Amniotic stem cell (primary cell): Measurements from ENCODE around the gene CFAP299.

Experiments
- DNase-seq: peaks from one replicate; lab custom pipeline; 2025; lab: John Stamatoyannopoulos, UW

CFAP299 gene

DNA sequence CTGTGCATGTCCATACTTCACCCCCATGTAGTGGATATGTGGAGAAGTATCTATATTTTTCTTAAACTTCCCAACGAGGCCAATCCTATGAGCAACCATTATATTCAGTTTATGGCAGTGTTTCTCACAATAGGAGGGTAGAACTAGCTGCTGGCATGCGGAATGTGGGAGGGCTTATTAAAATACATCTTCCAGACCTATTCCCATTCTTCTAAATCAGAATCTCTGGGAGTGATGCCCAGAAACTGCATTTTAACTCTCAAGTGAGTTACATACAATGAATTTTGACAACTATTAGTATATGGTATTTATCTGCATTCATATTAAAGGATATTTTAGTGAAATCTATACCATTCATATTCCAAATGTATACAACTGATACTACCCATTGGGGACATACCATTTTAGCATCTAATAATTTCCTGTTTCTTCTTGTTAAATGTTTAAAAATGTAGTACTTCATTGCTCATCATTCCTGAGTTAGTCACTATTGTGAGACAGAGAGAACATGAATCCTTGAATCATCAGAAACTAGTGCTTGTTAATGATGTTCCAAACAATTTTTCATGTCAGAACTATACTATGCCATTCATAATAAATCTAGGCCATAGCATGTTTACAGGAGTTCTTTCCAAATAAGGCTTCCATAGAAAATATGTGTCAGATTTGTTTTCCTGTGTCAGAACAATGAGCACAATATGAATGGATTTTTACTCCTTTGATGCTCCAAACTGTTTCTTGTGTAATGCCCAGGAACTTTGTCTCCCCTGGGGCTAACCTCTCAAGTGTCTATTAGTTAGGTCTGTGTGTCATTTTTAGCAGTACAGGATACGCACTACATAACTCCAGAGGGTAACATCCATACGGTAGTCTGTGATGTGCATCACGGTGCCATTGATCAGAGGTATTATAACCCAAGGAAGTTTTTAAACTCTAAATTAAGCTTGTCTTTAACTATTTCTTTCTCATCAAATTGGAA, 496.1 kb downstream of the CFAP299 start:
- no peak for DNase-seq

DNA sequence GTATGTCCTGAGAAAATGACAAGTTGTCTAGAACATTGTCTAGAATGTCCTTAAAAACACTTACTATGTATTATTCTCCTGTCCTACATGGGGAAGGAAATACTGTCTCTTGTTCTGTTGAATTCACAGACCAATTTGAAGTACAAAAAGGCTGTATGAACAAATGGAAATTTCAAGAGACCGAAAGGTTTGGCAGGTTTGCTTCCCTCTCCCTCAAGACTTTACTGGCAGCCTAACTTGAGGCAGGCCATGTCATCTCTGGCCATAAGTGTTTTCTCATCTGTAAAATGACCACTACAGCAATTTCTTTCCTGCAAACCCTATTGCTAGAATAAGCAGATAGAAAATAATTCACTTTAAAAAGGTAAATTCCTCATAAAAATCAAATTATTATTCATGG, 503.8 kb downstream of the CFAP299 start:
- DNase-seq = no peak

DNA sequence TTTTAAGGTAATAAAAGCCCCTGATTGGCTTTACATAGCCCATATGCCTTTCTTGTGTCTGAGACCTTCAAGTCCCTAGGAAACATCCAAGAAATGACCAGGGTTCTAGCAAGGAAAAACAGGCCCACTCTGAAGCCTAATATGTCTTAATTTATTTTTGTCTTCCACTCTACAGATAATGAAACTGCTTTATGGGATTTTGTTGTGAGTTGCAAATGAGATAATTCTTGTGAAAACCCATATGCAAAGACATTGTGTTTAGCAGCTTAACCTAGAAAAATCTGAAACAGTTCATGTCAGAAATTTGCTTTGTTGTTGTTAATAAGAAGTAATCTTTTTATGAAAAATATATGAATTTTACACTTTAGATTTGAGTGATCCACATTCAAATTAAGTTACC, 504.3 kb downstream of the CFAP299 start:
- no peak for DNase-seq

DNA sequence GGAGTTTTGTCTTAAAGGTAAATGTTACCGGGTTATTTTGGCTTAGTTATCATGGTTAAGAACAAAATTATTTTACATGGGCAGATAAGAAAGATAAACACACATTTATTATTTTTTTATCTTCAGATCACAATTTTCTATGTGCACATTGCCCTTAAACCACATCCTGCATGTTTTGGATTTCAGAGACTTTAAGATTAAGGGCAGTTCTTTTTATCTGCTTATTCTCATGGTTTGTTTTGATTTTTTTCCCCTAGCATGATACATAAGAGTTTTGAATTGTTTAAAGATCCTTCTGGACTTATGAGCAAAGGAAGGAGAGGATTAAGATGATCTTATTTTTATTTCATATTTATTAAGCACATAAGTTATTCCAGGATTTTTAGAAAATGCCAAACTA, 504.9 kb downstream of the CFAP299 start:
- no peak for DNase-seq

DNA sequence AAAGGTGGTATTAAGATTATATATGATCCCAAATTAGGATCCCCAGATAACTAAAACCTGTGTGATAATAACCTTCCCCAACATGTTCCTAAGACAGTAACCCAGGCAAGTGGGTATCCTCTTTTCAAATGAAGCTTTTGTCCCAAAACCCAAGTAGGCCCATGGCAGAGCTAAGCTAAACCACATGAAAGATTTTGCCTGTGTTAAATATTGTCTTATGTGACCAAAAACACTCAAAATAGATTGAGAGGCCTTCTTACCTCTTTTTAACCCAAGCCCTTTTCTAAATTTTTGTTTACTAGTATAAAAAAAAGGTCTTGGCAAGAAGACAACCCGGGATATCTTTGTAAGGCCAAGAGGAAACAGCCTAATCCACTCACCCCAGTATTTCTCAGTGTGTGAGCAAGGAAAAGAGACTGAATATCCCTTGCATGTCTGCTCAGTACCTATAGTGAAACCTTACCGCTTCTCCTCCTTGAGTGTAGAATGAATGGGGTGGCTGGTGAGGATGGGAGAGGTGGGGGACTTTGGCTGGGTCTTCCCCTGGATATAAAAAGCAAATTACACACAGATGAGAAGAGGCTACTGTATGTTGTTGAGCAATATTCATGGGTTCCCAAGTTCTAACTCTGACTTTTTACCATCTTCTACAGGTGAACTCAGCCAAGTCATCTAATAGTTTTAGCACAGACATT, 506.2 kb downstream of the CFAP299 start:
- DNase-seq = no peak

DNA sequence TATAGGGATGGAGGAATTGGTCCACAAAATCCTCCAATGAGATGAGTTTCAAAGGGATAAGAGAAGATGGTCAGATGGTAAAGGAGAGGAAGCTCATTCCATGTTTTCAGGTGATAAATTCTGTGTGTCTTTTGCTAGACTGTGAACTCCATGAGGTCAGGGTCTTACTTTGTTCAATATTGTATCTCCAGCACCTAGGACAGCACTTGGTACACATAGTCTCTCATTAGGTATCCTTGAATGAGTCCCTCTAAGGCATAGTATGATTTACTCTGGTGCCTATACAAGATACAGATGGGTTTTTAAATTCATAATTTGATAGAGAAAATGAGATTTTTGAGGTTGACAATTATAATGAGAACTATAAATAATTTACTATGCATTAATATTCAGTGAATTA, 510.7 kb downstream of the CFAP299 start:
- no peak for DNase-seq

DNA sequence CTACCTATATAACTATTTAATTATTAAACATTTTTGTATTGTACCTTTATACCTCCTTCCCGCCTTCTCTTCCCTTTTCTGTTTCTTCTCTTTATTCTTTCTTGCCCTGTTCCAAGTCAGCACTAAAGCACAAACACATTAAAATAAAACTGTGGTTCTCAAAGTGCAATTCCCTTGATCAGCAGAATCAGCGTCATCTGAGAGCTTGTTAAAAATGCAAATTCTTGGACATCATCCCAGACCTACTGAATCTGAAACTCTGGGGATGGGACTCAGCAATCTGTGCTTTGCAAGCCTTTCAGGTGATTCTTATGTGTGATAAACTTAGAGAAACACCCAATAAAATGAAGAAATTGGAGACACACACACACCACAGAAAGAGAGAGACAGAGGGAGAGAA, 516.5 kb downstream of the CFAP299 start:
- DNase-seq = no peak

DNA sequence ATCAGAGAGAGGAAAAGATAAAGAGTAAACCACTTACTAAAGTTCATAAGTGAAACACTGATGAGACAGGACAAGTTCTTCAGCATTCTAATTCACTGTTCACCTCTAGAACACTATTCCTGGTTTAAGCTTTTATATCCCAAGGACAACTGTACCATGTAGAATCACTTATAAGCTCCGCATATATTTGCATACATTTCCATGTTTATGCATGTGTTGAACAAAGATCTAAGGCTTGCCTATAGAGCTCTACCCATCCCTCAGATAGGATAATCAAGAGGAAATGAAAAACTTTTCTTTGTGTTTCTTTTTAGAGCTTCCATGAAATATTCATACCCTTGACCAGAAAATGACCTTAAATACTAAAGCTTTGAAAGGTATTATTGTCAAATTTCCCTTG, 538.0 kb downstream of the CFAP299 start:
- no peak for DNase-seq

DNA sequence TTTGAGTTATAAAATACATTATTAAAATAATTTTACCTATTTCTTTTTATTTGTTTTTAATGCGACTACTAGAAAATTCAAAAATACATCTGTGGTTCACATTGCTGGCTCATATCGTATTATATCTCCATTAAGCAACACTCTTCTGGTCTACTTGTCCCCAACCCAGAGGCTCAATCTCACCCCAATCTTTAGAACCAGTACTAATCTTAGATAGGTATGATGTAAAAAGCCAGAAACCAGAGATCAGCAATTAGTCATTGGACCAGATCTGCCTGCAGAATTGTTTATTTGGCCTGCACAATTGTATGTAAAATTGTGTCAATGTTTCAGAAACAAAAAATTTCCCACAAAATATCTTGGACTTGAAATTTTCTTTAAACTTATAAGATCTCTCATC, 539.4 kb downstream of the CFAP299 start:
- no peak for DNase-seq

DNA sequence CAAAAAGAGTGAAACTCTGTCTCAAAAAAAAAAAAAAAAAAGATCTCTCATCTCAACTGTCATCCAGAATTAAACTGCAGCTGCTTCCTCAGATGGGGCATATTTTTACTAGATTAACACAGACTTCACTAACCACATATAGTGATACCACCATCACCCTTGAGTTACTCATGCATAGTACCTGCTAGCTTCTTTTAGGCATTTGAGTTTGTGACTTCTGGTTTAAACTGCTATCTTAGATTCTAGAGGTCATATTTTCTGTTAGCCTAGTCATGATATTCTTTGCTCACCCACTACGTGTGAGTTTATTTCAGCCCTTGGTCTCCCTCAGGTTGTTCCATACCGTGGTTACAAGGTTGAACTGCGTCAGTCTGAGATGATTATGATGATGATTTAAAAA, 540.1 kb downstream of the CFAP299 start:
- no peak for DNase-seq

DNA sequence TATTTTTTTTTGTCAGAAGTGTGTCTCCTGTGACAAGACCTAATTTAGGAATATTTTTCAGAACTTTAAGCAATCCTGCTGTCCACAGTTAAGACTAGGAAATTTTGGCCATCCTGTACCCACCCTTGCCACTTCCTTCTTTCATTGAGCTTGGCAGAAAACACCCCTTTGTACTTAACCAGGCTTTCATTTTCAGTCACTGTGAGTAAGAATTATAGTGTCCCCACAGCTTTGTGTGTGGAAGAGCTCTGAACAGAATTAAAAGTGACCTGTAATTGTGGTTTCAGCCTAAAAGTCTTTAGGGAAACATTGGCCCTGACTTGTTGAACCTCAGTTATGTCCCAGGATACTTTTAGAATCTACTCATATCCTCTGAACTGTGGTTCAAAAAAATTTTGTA, 541.3 kb downstream of the CFAP299 start:
- DNase-seq = no peak

DNA sequence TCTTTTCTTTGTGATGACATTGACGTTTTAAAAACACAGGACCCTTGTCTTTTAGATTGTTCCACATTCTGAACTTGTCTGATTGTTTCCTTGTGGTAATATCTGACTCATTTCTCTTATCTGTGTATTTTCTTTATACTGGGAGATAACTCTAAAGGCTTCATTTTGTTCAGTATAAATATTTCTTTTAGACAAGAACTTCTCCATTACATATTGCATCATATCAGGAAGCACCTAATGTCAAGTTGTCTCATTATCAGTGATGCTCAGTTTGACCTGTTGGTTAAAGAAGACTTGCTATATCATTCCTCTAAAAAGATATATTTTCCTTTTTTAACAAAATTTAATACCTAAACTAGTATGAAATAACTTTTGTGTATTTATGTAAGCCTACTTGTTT, 542.7 kb downstream of the CFAP299 start:
- DNase-seq = no peak

DNA sequence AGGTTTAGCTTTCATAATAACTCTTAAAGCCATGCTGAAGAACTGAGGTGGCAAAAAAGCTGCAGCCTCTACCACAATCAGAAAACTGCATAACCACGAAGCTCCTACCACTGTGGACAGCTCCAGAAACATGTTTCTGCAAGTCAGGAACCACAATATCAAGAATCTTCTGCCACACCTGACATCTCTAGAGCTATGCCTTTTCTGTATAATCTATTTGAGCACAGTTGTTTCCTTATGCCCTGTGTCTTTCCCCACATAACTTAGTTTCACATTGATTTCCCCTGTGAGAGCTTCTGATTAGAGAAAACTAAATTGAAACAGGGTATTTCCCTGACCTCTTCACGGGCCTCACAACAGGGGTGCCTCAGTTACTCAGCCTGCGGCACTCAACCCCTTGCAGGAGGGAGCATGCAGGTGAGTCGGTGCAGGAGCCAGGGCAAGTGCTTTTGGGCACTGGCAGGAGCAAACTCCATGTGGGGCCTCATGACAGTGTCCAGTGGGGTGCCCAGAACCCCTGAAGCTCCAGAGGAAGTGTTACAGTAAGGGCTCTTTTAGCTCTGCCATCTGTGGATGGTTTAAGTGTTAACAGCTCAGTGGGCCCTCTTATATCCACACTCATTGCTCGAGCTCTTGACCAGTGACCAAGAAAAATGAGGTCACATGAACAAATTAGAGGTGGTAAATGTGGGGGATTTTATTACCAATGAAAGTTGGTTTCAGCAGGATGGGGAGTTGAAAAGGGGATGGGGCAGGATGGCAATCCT, 562.2 kb downstream of the CFAP299 start:
- DNase-seq = no peak

DNA sequence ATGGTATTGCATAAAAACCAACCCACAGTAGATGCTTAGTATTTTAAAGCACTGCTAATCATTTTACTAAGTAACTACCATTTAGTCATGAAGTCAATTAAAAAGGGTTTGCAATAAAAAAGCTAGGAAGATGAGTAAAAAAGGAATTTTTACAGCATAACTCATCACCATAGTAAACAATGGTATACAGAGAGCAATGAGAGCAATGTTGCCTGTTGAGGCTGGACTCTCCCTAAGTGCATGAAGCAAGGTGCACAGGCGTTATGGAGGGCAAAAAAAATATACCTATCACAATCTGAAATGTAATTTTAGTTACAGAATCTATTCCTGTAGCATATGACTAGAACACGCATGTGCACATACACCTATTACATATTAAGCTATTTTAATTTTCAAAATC, 565.4 kb downstream of the CFAP299 start:
- no peak for DNase-seq

DNA sequence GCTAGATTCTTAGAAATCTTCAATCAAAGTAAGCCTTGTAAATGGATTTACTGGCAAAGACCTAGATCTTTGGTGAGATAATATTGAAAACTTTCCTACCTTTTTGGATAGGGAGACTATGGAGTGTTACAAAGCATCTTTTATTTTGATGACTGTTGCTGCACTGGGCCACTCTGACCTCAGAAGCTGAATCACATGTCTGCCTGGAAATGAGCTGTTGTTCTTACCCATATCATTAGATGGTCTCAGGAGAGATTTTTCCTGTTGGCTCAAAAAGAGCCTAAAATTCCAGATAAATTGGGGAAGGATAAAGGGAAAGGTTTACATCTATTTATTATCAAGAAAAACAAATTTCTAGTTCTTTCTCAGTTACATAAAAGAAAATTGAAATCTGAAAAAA, 567.5 kb downstream of the CFAP299 start:
- no peak for DNase-seq

DNA sequence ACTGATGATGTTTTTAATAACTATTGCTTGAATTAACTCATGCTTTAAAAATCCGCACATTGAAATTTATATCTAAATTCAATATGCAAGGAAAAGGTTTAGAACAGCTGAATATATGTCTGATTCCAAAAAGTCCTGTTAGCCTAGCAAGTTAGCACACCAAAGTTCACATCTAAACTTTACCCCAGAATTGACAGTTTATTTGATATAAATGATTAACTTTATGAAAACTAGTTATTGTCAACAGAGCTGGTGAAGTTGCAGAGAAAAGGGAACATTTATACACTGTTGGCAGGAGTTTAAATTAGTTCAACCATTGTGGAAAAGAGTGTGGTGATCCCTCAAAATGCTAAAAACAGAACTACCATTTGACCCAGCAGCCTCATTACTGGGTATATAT, 574.4 kb downstream of the CFAP299 start:
- DNase-seq = no peak

DNA sequence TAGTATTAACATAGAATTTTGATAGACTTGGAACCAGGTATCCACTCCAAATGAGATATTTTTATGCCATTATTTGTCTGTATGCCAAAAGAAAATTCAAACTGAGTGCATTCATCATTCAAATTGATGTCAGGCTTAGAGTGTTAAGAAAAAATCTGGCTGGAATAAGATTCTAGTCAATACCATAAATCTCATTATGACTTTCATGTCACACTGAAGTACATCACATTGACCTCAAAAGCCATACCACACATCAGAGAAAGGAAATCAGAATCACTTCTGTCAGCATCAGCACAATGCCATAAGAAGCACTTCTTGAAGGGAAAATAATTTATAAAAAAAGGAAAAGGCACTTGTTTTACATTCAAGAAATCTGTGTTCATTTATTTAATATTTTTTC, 575.9 kb downstream of the CFAP299 start:
- DNase-seq = no peak

DNA sequence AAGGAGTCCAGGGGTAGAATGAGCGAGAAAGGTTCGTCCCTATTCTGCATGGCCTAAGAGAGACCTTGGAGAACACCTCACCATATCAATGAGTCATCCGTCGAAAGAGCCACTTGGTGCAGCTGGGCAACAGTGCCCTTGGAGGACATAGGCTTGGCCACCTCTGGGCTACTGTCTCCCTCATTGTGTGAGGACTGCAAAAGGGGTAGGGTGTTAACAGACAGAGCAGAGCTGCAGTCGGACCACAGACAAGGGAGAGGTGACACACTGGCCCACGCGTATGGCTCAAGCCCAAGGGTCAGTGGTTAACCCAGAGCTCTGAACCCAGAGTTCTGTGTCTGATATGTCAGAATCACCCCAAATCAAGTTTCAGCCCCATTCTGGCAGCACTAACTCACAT, 576.8 kb downstream of the CFAP299 start:
- DNase-seq = no peak

DNA sequence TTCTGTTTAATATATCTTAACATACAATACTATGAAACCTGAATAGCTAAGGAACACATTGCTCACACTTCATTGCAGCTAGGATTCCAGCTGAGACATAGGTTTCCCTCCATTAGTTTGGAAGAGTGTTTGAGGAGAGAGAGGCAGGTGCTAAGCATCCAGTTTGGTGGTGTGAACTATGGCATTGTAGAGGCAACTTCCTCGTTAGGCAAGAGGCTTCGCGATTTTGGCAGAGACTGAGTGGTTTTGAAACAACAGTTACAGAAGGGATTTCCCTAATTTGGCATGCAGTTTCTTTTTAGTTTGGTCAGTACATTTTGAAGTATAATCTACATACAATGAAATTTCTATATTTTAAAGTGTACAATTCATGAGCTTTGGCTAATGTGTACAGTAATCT, 577.9 kb downstream of the CFAP299 start:
- DNase-seq = no peak

DNA sequence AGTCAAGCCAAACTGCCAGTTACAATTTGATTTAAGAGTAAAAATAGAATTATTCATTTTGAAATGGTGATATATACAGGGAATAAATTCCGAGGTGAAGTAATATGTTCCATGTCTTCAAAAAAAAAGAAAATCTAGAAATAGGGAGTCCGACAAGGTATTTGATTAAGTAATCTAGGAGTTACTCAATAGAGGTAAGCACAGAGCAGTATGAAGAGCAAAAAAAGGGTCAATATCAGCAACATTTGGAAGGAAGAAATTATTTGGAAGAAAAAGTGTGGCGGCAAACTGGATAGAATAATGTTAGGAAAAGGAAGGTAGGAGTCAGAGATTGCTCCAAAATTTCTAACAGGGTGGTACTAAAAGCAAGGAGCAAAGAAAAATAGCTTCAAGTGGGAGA, 581.2 kb downstream of the CFAP299 start:
- no peak for DNase-seq

DNA sequence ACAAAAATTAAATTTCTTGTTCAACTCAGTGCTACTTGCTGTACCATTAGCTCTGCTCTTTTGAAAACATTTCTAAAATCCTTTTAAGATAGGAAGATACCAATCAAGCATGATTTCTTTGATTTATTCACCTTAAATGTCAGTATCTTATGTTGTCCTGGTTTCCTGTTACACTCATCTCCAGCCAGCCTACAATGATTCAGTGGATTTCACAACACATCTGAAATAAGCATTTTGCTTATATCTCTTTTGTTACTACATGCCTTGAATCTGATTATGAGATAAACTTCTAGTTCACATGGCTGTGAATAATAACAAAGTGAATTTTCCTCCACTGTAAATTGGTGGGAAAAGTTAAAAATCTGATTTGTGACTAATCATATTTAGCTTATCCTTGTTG, 582.5 kb downstream of the CFAP299 start:
- no peak for DNase-seq

DNA sequence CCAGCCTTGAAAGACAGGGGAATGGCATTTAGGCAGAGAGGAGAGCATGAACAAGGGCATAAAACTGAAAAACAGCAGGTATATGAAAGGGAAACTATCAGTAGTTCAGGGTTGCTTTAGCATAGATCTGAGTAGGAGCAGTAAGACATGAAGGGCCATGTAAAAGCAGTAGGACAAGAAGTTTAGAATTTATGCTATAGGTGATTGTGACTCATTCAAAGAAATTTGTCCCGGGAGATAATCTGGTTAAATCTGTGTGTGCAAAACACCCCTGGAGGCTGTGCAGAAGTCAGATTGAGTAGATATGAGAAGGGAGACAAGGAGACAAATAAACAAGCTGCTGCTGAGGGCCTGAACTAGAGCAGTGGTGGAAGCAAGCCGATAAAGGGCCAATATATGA, 585.9 kb downstream of the CFAP299 start:
- DNase-seq = no peak

DNA sequence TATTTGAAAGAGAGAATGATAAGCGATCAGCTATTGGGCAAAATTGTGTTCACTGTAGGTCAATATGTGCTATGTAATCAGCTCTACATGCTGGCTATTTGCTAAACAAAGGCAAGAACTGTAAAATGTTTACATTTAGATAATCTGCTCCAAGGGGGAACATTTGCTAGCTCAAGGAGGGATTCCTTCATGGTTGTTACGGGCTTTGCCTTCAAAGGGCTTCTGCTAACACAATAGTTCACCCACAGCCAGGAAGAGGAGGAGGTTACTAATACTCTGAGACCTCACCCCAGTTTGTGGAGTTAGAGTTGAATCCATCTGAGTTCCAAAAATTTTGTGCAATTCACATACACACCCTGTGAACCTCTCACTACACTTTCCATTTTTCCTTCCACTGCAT, 587.4 kb downstream of the CFAP299 start:
- DNase-seq = no peak
